Common myeloid progenitor, CD34-positive (primary cell): Measurements from ENCODE around the gene NPIPA1.
"Not testable (repeated sequence)": the region's sequence is repeated elsewhere in the genome, so short reads cannot be mapped to it uniquely, and the experiment has no call there.

ENCODE experiments used
- CTCF ChIA-PET: fragments of 350-600 bp; sonication (Branson Sonifier 250); formaldehyde crosslinking; loops from one replicate; lab custom pipeline; 2021; ENCODE audit warnings: antibody characterized with exemption; lab: Charles Lee
- POLR2A ChIA-PET: fragments of 350-600 bp; sonication (Branson Sonifier 250); formaldehyde crosslinking; loops from one replicate; lab custom pipeline; 2021; ENCODE audit warnings: antibody characterized with exemption; lab: Charles Lee
- DNase-seq, 3 donors: peaks; one replicate each; pipeline versions ENCODE4 v3.0.0 to v3.0.0-alpha.2; 2013
- H3K27ac ChIP-seq, 2 experiments: 1 replicate in 1 of 2; 2 replicates in 1 of 2; pipeline ENCODE4 v1.7.0; 2013; ENCODE audit warnings: inconsistent platforms in 2 of 2, low read length in 2 of 2, mild to moderate bottlenecking in 2 of 2, low read depth in 1 of 2, moderate library complexity in 1 of 2; ENCODE audit not compliant: severe bottlenecking in 2 of 2, insufficient read depth in 1 of 2, poor library complexity in 1 of 2
- H3K27me3 ChIP-seq, 5 experiments: replicated peaks in 2 of 5; 1 replicate in 3 of 5; 2 replicates in 2 of 5; pipeline versions ENCODE4 v1.6.1 to v1.7.0; 2013; ENCODE audit warnings: low read length in 4 of 5, mild to moderate bottlenecking in 2 of 5, moderate library complexity in 2 of 5, inconsistent platforms in 1 of 5; ENCODE audit not compliant: insufficient read depth in 5 of 5, control insufficient read depth in 4 of 5
- H3K36me3 ChIP-seq, 4 experiments: 1 replicate in 2 of 4; 2 replicates in 2 of 4; pipeline versions ENCODE4 v1.6.1 to v1.7.0; 2013; ENCODE audit warnings: low read length in 3 of 4, control low read depth in 1 of 4, mild to moderate bottlenecking in 1 of 4; ENCODE audit not compliant: control insufficient read depth in 4 of 4, insufficient read depth in 4 of 4
- H3K4me1 ChIP-seq, 4 experiments: 1 replicate in 3 of 4; 2 replicates in 1 of 4; pipeline versions ENCODE4 v1.6.1 to v1.7.1; 2013; ENCODE audit warnings: low read length in 3 of 4, mild to moderate bottlenecking in 3 of 4, control low read depth in 1 of 4, inconsistent platforms in 1 of 4, moderate library complexity in 1 of 4; ENCODE audit not compliant: control insufficient read depth in 4 of 4, insufficient read depth in 4 of 4; ENCODE audit errors: control extremely low read depth in 1 of 4
- H3K4me3 ChIP-seq, 7 experiments: 1 replicate in 4 of 7; 2 replicates in 3 of 7; pipeline versions ENCODE4 v1.5.1 to v1.7.0; 2013; ENCODE audit warnings: mild to moderate bottlenecking in 7 of 7, low read length in 6 of 7, moderate library complexity in 6 of 7, inconsistent platforms in 2 of 7, low read depth in 2 of 7, control low read depth in 1 of 7; ENCODE audit not compliant: insufficient read depth in 4 of 7, control insufficient read depth in 1 of 7; ENCODE audit errors: extremely low read depth in 1 of 7
- H3K9me3 ChIP-seq, 5 experiments: 1 replicate in 4 of 5; 2 replicates in 1 of 5; pipeline versions ENCODE4 v1.6.1 to v1.7.1; 2013; ENCODE audit warnings: low read length in 4 of 5, mild to moderate bottlenecking in 2 of 5, inconsistent platforms in 1 of 5, low read depth in 1 of 5, moderate library complexity in 1 of 5; ENCODE audit not compliant: control insufficient read depth in 4 of 5, insufficient read depth in 2 of 5; ENCODE audit errors: control extremely low read depth in 1 of 5
- WGBS: methylation state at CpG from one replicate; pipeline ENCODE4 v1.1.5; 2013; ENCODE audit not compliant: insufficient coverage; 5-methylcytosine and 5-hydroxymethylcytosine counted together

The NPIPA1 gene

DNA sequence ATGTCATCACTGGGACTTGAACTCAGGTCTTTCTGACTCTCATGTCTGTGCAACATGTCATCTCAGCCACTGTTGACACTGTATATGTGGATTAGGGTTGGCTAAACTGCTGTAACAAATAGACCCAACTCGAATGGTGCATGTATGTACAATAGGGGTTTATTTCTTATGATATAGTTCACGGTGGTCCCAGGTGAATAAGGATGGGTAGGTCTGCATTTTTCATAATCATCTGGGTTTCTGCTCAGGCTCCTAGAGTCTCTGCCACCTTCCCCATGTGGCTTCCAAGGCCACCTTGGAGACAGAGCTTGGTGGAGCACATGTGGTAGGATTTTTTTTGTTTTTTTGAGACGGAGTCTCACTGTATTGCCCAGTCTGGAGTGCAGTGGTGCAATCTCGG, 27.5 kb upstream of the NPIPA1 start:
- DNase-seq, H3K4me1 ChIP-seq, H3K27ac ChIP-seq, POLR2A ChIA-PET, H3K27me3 ChIP-seq, H3K4me3 ChIP-seq, H3K36me3 ChIP-seq, CTCF ChIA-PET, H3K9me3 ChIP-seq: not testable (repeated sequence)
- no CpG with 5 or more reads among the region's 4 CpGs for WGBS

DNA sequence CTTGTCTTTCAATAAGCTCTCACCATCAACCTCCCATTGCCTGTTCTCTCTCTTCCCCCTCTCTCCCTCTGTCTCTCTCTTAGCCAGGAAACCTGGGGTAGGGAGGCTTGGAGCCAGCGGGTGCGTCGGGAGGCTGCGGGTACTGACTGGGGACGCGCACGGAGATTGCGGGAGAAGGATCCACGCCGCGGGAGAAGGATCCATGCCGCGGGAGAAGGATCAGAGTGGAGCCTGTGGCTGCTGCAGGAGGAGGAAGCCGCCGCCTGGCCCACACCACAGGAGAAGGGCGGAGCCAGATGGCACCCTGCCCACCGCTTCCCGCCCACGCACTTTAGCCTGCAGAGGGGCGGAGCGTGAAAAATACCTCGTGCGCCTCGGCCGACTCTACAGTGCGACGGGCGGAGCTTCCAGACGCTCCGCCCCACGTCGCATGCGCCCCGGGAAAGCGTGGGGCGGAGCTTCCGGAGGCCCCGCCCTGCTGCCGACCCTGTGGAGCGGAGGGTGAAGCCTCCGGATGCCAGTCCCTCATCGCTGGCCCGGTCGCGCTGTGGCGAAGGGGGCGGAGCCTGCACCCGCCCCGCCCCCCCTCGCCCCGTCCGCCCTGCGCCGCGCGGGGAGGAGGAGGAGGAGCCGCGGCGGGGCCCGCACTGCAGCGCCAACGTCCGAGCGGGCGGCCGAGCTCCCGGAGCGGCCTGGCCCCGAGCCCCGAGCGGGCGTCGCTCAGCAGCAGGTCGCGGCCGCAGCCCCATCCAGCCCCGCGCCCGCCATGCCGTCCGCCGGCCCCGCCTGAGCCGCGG, 26.2 kb upstream of the NPIPA1 start:
- DNase-seq, H3K36me3 ChIP-seq, POLR2A ChIA-PET, CTCF ChIA-PET, H3K4me1 ChIP-seq, H3K4me3 ChIP-seq, H3K27ac ChIP-seq, H3K9me3 ChIP-seq, H3K27me3 ChIP-seq: not testable (repeated sequence)
- WGBS: no CpG with 5 or more reads among the region's 85 CpGs

DNA sequence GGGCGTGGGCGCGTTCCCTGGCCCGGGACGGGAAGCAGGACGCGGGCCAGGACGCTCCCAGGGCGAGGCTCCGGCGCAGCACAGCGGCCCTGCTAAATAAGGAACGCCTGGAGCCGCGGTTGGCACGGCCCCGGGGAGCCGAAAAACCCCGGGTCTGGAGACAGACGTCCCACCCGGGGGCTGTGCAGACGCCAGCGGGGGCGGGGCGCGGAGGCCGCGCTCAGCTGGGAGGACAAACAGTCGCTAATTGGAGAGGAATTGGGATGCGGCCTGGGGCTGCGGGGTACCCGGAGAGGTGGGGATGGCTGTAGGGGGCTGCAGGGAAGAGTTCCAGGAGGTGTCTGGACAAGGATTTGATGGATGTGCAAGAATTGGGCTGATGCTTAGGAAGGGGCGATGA, 25.3 kb upstream of the NPIPA1 start:
- H3K36me3 ChIP-seq, H3K27ac ChIP-seq, DNase-seq, H3K9me3 ChIP-seq, H3K4me1 ChIP-seq, POLR2A ChIA-PET, H3K27me3 ChIP-seq, CTCF ChIA-PET: not testable (repeated sequence)
- 0% methylated on average over 10 of the region's 33 CpGs for WGBS
- peak overlapping the region in 3 of 7 experiments; percentile 20 to 72 (median 36) for H3K4me3 ChIP-seq

DNA sequence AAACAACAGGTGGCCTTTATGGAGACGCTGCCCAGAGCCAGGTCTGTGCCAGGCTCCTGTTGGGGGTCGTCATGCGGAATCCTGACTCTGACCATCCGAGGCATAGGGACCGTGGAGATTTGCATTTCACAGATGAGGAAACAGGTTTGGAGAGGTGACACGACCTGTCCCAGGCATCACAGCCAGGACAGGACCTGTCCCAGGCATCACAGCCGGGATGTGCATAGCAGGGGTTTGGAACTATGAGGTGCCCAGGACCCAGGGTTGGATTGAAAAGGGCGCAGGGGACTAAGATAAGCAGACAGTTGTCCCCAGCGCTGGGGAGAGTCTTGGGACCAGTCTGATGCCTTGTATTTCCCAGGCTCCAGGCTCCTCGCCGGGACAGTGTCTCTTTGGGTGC, 24.7 kb upstream of the NPIPA1 start:
- H3K27me3 ChIP-seq, H3K9me3 ChIP-seq, POLR2A ChIA-PET, H3K4me1 ChIP-seq, CTCF ChIA-PET, H3K36me3 ChIP-seq, DNase-seq, H3K4me3 ChIP-seq, H3K27ac ChIP-seq: not testable (repeated sequence)
- WGBS: no CpG with 5 or more reads among the region's 11 CpGs

DNA sequence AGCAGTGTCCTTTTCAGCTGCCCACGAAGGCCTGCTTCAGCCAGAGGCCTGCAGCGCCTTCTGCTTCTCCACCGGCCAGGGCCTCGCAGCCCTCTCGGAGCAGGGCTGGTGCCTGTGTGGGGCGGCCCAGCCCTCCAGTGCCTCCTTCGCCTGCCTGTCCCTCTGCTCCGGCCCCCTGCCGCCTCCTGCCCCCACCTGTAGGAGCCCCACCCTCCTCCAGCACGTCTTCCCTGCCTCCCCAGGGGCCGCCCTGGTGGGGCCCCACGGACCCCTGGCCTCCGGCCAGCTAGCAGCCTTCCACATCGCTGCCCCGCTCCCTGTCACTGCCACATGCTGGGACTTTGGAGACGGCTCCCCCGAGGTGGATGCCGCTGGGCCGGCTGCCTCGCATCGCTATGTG, 18.7 kb upstream of the NPIPA1 start:
- H3K4me1 ChIP-seq, H3K36me3 ChIP-seq, DNase-seq, POLR2A ChIA-PET, H3K27ac ChIP-seq, H3K27me3 ChIP-seq, H3K4me3 ChIP-seq, H3K9me3 ChIP-seq, CTCF ChIA-PET: not testable (repeated sequence)
- whole genome bisulfite sequencing: 95% methylated on average over 4 of the region's 21 CpGs

DNA sequence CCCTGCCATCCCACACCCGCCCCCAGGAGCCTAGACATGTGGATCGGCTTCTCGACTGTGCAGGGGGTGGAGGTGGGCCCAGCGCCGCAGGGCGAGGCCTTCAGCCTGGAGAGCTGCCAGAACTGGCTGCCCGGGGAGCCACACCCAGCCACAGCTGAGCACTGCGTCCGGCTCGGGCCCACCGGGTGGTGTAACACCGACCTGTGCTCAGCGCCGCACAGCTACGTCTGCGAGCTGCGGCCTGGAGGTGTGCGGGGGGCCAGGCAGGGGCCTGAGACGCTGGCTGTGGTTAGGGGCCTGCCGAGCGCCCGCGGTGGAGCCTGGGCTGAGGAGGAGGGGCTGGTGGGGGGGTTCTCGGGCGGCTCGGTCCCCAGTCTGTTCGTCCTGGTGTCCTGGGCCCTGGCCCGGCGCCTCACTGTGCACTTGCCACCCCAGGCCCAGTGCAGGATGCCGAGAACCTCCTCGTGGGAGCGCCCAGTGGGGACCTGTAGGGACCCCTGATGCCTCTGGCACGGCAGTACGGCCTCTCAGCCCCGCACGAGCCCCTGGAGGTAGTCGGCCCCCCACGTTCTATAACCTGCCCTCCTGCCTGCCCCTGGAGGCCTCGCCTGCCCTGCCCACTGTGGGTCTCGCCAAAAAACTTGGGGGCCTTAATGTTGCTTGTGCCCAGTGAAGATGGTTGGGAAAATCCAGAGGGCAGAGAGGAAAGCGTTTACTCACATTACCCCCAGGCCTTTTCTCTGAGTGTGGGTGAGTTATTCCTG, 17.2 kb upstream of the NPIPA1 start:
- H3K36me3 ChIP-seq, H3K4me3 ChIP-seq, H3K27me3 ChIP-seq, H3K9me3 ChIP-seq, POLR2A ChIA-PET, CTCF ChIA-PET, H3K27ac ChIP-seq, H3K4me1 ChIP-seq: not testable (repeated sequence)
- DNase-seq: peak in 1 of 3 donors; percentile 9
- WGBS: 100% methylated on average over 3 of the region's 41 CpGs

DNA sequence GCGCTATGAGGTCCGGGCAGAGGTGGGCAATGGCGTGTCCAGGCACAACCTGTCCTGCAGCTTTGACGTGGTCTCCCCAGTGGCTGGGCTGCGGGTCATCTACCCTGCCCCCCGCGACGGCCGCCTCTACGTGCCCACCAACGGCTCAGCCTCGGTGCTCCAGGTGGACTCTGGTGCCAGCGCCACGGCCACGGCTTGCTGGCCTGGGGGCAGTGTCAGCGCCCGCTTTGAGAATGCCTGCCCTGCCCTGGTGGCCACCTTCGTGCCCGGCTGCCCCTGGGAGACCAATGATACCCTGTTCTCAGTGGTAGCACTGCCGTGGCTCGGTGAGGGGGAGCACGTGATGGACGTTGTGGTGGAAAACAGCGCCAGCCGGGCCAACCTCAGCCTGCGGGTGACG, 15.0 kb upstream of the NPIPA1 start:
- WGBS: no CpG with 5 or more reads among the region's 27 CpGs
- CTCF ChIA-PET: not testable (repeated sequence)

More for the DNA sequence above, 15.0 kb upstream of the NPIPA1 start:
- H3K4me3 ChIP-seq, H3K36me3 ChIP-seq, H3K4me1 ChIP-seq, POLR2A ChIA-PET, H3K27ac ChIP-seq, H3K27me3 ChIP-seq, H3K9me3 ChIP-seq, DNase-seq: not testable (repeated sequence)
